Mesothelial cell of epicardium (in vitro differentiated cells): ENCODE measurements around the gene RIPOR2. TPM values are rescaled to one million over a fixed set of nuclear protein-coding genes. Genes with fewer than 3 reads are reported as not detected.
A peak's percentile ranks its signal among the peaks of the same experiment; 100 is the strongest.

Experiments
- DNase-seq, 2 experiments: peaks; one replicate each; pipeline ENCODE4 v3.0.0; 2021; ENCODE audit warnings: low spot score in 2 of 2; ENCODE audit not compliant: unreplicated experiment in 2 of 2
- H3K27ac Mint-ChIP-seq: 2 replicates; pipeline ENCODE4 v1.8.0; 2021; ENCODE audit warnings: mixed read lengths
- H3K27me3 Mint-ChIP-seq: 2 replicates; pipeline ENCODE4 v1.8.0; 2021; ENCODE audit warnings: low read depth, mixed read lengths
- H3K36me3 Mint-ChIP-seq: 2 replicates; pipeline ENCODE4 v1.8.0; 2021; ENCODE audit warnings: mixed read lengths
- H3K4me1 Mint-ChIP-seq: 2 replicates; pipeline ENCODE4 v1.8.0; 2021; ENCODE audit warnings: mixed read lengths
- H3K4me3 Mint-ChIP-seq: 2 replicates; pipeline ENCODE4 v1.8.0; 2021; ENCODE audit warnings: mild to moderate bottlenecking, moderate library complexity, mixed read lengths
- H3K9me3 Mint-ChIP-seq: 2 replicates; pipeline ENCODE4 v1.8.0; 2021; ENCODE audit warnings: mixed read lengths
- total RNA-seq: library from RNA; stranded (reverse); gene quantifications from 3 replicates; pipeline ENCODE4 v1.2.1, GENCODE V29; 2021
- TF ChIP-seq, protein P1 (sequence below): fragments of 200-600 bp; sonication (generic); IDR thresholded peaks from one replicate; pipeline ENCODE4 v1.5.0; 2021; ENCODE audit warnings: antibody characterized with exemption; ENCODE audit not compliant: unreplicated experiment

Gene RIPOR2, protein sequence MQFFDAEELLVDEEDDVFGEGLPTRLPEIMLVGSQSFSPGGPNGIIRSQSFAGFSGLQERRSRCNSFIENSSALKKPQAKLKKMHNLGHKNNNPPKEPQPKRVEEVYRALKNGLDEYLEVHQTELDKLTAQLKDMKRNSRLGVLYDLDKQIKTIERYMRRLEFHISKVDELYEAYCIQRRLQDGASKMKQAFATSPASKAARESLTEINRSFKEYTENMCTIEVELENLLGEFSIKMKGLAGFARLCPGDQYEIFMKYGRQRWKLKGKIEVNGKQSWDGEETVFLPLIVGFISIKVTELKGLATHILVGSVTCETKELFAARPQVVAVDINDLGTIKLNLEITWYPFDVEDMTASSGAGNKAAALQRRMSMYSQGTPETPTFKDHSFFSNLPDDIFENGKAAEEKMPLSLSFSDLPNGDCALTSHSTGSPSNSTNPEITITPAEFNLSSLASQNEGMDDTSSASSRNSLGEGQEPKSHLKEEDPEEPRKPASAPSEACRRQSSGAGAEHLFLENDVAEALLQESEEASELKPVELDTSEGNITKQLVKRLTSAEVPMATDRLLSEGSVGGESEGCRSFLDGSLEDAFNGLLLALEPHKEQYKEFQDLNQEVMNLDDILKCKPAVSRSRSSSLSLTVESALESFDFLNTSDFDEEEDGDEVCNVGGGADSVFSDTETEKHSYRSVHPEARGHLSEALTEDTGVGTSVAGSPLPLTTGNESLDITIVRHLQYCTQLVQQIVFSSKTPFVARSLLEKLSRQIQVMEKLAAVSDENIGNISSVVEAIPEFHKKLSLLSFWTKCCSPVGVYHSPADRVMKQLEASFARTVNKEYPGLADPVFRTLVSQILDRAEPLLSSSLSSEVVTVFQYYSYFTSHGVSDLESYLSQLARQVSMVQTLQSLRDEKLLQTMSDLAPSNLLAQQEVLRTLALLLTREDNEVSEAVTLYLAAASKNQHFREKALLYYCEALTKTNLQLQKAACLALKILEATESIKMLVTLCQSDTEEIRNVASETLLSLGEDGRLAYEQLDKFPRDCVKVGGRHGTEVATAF
- total RNA-seq = 1.7 to 1.9 TPM (median 1.7 TPM) in 3 replicates

DNA sequence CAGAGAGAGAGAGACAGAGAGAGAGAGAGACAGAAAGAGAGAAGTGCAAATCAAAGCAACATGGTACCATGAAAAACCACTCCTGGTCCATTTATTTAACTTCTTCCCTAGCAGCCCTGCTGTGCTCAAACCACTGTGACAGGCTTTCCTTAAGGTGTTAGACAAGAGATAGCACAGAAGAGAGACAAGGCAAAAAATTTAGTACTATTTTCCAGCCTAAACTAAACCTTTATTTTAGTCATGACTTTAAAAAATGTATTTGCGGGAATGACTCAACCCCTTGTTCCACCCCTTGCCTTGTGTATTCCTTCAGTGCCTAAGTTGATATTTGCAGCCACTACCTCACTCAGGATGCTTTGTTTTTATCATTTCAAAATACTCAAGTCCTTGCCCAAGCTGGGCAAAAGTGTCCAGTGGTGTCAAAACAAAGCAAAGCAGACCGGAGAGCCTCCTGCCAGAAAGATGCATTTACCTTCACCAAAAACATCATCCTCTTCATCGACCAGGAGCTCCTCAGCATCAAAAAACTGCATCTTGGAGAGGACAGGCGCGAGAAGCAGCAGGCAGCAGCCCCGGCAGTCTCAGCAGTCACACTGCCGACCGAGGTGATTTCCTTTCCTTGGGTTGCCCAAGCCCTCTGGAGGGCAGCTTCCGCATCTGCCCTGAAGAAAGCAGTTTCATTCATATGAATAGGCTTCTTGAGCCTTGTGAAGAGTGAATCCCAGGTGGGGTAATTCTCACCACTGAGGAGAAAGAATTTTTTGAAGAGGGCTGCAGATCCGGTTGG is at the start of gene RIPOR2:
TSS of gene RIPOR2 (minus strand) at position 595 of the 787 bp plus-strand sequence. CDS start at position 533, 62 bp downstream.
- TF ChIP-seq, protein P1, sequence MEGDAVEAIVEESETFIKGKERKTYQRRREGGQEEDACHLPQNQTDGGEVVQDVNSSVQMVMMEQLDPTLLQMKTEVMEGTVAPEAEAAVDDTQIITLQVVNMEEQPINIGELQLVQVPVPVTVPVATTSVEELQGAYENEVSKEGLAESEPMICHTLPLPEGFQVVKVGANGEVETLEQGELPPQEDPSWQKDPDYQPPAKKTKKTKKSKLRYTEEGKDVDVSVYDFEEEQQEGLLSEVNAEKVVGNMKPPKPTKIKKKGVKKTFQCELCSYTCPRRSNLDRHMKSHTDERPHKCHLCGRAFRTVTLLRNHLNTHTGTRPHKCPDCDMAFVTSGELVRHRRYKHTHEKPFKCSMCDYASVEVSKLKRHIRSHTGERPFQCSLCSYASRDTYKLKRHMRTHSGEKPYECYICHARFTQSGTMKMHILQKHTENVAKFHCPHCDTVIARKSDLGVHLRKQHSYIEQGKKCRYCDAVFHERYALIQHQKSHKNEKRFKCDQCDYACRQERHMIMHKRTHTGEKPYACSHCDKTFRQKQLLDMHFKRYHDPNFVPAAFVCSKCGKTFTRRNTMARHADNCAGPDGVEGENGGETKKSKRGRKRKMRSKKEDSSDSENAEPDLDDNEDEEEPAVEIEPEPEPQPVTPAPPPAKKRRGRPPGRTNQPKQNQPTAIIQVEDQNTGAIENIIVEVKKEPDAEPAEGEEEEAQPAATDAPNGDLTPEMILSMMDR = no peak
- no peak for DNase-seq
- H3K27ac Mint-ChIP-seq = no peak within 1 kb of the TSS
- peaks cover 31% of the 10 kb centered on the region for H3K4me1 Mint-ChIP-seq
- H3K9me3 Mint-ChIP-seq = no peaks in the 10 kb centered on the region
- no peaks in the 10 kb centered on the region for H3K27me3 Mint-ChIP-seq
- no peak within 1 kb of the TSS for H3K4me3 Mint-ChIP-seq
- H3K36me3 Mint-ChIP-seq = no peaks in the 10 kb centered on the region

DNA sequence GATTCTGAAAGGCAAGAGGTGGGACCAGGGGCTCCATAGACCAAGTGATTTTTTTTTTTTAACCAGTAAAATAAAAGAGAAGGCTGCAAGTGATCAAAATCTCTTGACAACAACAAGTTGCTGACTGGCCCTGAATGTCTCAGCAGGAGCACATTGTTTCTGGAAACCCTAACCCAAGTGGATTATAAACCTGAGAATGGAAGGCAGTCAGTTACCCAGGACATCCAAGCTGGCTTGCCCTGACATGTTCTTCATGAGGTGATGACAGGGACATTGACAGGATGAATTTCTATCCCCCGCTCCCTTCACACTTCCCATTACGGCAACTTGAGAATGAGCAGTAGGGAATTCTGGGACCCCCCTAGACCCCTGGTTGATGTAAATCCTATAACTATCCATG is 49.6 kb upstream of the RIPOR2 start:
- no peak overlapping the region for H3K27ac Mint-ChIP-seq
- TF ChIP-seq, protein P1 = no peak
- peaks cover 26% of the 10 kb centered on the region for H3K4me1 Mint-ChIP-seq
- DNase-seq = no peak
- no peak overlapping the region for H3K4me3 Mint-ChIP-seq
- H3K27me3 Mint-ChIP-seq = no peaks in the 10 kb centered on the region
- peaks cover 16% of the 10 kb centered on the region for H3K9me3 Mint-ChIP-seq
- H3K36me3 Mint-ChIP-seq = peaks cover 5% of the 10 kb centered on the region

DNA sequence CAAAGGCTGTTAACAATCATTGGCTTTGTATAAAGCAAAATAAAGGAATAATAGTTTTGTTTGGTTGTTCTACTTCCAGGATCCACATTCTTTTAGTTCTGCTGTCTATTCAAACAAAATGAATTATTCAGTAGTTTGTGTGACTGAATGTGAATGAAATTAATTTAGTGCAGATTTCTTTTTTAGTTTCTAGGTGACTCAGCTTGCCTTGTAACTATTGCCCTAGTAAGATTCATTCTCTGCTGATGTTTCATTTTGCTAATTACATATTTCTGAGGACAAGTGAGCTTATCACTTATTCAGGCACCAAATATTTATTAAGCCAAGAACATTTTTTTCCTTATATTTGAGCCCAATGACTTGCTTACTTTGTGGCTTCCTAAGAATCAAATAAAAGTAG is 46.5 kb upstream of the RIPOR2 start:
- Mint-ChIP-seq H3K9me3 (peaks cover 9% of the 10 kb centered on the region), H3K27me3 (no peaks in the 10 kb centered on the region), H3K4me1 (peaks cover 27% of the 10 kb centered on the region), H3K27ac (peak overlapping the region; percentile 76), H3K4me3 (no peak overlapping the region), H3K36me3 (peaks cover 4% of the 10 kb centered on the region)
- no peak for DNase-seq
- TF ChIP-seq, protein P1 = no peak

DNA sequence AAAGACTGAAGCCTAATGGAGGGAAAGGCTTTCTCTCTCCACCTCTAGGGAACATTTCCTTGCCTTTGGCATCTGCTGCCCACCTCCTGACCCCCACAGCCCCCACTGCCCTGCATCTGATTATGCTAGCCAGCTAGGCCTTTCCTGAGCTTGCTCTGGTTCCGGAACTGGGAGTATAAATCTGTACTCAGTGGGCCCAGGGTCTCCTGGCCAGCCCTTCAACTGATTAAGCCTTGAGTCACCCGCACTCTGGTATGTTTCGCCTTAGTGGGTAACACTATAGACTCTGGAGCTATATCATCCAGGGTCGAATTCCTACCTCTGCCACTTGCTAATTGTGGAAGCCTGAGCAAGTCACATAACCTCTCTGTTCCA is 45.6 kb upstream of the RIPOR2 start:
- H3K9me3 Mint-ChIP-seq = peaks cover 2% of the 10 kb centered on the region
- no peaks in the 10 kb centered on the region for H3K27me3 Mint-ChIP-seq
- DNase-seq = no peak
- peak overlapping the region; percentile 93 for H3K27ac Mint-ChIP-seq
- H3K4me3 Mint-ChIP-seq = no peak overlapping the region
- TF ChIP-seq, protein P1 = no peak
- H3K4me1 Mint-ChIP-seq = peaks cover 27% of the 10 kb centered on the region
- peaks cover under 1% of the 10 kb centered on the region for H3K36me3 Mint-ChIP-seq
